SHP77 (cell line): ENCODE results near the gene CREG1.
A peak's percentile ranks its signal among the peaks of the same experiment; 100 is the strongest.

Experiments used
- DNase-seq, 2 experiments: peaks; one replicate each; lab custom pipeline; 2025; lab: John Stamatoyannopoulos, UW

The CREG1 gene

GRCh38 chr1:167532964-167533824, 20.4 kb downstream of the CREG1 start:
- no peak for DNase-seq

DNA sequence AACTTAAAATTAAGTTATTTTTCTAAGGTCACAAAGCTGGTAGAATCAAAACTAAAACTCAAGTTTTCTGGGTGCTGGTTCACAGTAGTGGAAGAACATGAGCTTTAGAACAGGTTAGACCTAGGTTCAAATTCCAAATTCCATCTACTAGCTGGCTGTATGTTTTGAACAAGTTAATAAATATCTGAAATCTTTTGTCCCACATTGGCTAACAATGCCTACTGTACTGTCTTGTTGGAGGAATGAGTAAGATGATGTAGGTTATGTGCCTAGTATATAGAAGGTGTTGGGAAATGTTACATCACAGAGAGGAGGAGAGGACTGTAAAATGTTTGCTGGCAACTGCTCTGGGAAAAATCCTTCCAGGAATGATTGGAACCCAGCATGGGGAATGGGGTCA, 21.2 kb downstream of the CREG1 start:
- no peak for DNase-seq

GRCh38 chr1:167529829-167530474, 23.6 kb downstream of the CREG1 start:
- peak; percentile 28 to 58 for DNase-seq

DNA sequence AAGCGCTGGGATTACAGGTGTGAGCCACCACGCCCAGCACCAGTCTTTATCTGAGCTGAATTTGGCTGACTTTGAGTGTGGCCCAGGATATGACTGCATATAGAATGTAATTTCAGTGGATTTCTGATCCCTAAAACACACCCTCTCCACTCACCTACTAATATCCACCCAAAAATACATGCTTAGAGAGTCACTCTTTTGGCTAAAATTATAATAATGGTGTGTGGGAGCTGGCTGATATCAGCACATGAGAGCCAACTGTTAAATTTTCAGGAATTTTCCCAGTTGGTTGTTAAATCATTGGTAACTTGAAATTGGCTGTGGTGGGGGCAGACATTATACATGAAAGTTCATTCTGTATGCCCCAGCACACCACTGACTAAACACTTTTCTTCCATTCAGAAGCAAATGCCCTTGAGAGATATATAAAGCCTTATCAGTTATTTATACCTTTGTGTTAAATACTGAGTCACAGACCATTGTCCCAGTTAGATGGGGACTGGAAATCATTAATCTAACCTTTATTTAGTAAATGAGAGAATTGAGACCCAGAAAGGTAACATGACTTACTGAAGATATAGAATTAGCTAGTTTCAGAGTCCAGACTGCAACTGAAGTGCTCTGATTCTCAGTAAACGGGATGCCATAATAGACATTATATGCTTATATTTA, 25.4 kb downstream of the CREG1 start:
- no peak for DNase-seq

DNA sequence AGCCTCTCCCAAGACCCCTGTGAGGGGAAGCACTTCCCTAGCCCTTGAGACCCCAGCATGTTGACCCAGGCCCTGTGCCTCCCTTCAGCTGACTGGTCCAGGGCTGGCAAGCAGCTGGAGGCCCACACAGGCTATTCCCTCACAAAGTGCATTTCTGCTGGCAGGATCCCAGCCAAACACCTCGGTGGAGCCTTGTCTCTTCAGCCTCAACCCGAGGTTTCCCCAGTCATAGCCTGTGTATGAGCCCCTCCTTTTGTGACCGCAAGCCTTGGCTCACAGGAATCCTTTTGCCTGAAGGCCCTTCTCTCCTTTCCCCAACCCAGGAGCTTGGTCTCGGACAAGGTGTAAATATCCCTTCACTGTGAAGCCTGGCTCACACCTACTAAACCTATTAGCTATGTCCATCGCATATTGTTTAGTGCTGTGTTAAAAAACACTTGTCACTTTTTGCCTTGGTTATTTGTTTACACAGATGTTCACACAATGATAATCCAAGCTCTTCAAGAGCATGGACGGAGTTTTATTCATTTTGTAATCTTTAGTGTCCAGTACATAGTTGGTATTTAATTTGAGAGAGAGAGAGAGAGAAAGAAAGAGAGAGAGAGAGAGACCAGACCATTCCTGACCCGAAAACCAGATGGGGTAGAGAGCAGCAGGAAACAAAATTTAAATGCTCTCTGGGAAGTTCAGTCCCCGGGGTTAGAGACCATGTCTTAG, 26.7 kb downstream of the CREG1 start:
- peak; percentile 42 to 75 for DNase-seq

- peak; percentile 90 to 92 for DNase-seq
These were observed 28.9 kb downstream of the CREG1 start for GRCh38 chr1:167524651-167525050.

DNA sequence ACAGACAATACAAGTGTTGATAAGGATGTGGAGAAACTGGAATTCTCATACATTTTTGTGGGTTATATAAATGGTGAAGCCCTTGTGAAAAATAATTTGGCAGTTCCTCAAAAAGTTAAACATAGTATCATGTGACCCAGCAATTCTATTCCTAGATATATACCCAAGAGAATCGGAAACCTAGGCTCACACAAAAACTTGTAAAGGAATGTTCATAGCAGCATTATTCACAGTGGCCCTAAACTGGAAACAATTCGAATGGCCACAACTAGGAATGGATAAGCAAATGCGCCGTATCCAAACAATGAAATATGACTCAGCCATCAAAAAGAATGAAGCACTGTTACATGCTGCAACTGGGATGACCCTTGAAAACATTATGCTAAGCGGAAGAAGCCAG, 31.3 kb downstream of the CREG1 start:
- no peak for DNase-seq

DNA sequence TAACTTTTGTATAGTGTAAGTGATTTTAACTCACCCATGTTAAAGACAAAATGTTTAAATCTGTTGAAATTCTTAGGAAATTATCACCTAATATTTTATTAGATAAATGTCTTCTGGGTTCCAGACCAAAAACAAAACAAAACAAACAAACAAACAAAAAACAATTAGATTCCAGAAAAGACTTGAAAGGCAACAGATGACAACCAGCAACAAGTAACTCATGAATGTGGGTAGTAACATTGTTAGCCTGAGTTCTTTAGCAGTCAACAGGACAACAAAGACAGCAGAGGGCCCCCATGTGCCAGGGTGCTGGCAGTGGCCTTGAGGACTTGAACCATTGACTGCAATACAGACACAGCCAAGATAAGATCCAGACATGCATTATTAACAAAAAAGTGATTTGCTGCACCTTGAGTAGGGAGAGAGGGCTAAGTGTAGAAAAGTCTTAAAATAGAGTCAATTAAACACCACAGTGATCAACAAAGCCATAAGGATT, 32.8 kb downstream of the CREG1 start:
- DNase-seq = no peak

GRCh38 chr1:167518331-167518700, 35.2 kb downstream of the CREG1 start, which contains the start of gene CD247:
CD247 (minus strand) TSS chr1:167518529; CDS start chr1:167518465, 64 bp downstream.
- no peak for DNase-seq

DNA sequence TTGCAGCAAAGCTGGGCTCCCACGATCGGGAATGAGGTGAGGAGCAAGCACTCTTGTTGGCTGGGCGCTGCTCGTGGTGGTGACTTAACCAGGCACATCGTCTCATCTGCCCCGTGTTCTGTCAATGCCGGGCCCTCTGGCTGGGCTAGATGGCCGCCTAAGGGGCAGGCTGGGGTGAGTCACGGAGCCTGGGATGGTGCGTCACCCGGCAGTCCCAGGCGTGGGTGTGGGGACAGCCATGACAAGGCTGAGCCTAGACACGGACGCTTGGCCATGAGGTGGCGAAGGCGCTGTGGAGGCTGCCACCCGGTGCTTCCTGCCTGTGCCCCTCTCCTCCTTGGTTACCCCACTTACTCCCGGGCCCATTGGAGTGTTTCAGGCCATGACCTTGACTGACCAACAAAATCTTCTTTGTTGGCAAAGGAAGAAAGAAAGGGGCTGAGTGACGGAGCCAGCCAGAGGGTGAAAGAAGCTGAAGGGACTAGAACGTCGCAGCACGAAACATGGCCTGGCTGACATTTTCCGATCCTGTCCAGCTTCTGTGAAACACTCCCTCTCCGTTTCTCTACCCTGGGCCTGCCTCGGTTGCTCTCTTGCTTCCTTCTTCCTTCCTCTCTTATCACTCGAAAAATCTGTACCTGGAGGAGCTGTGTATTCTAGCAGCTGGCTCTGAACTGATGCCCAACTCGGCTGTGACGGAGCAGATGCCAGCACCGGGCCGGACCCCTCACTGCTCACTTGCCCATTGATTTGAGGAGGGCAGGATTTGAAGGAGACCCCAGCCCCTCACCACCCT, 35.8 kb downstream of the CREG1 start:
- DNase-seq = no peak

DNA sequence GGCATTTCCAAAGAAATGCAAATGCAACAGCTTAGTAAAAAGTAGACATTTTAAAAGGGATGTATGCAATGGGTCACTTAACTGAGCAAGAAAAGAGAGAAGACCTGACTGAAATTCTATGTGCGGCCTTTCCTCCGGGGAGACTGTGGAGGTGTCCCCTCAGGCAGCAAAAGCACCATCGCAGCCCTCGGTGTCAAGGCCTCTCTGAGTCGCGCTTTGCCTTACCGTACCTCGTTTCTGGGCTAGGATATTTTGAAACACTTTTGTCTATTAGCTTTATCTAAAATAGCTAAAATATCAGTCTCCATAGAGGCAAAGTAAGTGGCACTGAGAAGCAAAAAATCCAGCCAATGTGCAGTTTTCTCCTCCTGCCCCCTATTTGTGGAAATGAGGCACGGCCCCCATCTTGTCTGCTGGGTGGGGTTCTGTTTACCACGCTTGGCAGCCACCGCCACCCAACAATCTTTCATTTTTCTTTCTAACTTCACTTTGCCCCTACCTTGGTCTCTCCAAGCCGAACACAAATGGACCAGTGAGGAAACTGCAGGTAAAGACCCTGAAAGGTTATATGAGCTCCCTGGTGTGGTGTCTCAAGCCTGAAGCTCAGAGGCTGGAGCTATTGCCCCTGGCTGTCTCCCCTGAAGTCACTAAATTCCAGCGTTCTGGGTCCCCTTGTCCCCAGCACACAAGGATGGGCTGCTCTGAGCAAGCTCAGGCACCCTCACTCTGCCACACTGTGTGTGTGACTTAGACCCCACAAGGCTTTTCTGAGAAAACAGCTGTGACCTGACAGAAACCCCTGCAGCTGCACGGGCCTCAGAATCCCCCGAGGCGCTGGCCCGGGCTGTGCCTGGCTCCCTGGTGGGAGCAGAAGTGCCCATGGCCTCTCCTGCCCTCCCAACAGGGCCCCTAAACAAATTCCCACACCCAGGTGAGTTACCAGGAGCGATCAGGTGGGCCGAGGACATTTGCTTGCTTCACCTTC, 36.9 kb downstream of the CREG1 start:
- no peak for DNase-seq

GRCh38 chr1:167515893-167516321, 37.7 kb downstream of the CREG1 start:
- DNase-seq = no peak

DNA sequence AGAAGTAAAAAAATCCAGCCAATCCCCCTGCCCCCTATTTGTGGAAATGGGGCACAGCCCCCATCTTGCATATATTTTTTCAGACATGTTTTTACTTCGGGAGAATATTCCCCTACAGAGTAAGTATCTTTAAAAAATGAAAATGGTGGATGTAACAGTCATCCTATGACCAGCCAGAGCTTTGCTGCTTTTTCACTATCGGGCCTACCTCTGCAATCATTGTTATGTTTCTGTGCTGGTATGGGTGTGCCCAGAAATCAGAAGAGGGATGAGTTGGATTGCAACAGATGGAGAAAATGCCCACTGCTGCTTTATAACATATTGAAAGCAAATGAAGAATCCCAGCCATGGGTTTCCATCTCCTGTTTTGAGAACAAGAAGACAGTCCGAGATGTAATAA, 38.1 kb downstream of the CREG1 start:
- DNase-seq = no peak

DNA sequence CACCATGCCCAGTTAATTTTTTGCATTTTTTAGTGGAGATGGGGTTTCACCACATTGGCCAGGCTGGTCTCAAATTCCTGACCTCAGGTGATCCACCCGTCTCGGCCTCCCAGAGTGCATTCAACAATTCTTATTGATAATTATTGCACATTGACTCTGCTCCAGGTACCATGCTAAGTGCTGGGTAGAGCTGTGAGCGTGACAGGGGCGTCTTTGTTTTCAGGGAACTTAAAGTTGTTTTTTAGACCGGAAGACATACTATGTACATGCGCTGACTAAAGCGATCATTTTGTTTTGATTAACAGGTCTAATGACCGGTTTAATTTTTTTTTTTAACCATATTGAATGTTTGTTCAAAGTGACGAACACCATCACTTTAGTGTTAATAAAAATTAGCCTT, 39.3 kb downstream of the CREG1 start:
- no peak for DNase-seq

GRCh38 chr1:167512046-167512654, 41.4 kb downstream of the CREG1 start:
- no peak for DNase-seq

DNA sequence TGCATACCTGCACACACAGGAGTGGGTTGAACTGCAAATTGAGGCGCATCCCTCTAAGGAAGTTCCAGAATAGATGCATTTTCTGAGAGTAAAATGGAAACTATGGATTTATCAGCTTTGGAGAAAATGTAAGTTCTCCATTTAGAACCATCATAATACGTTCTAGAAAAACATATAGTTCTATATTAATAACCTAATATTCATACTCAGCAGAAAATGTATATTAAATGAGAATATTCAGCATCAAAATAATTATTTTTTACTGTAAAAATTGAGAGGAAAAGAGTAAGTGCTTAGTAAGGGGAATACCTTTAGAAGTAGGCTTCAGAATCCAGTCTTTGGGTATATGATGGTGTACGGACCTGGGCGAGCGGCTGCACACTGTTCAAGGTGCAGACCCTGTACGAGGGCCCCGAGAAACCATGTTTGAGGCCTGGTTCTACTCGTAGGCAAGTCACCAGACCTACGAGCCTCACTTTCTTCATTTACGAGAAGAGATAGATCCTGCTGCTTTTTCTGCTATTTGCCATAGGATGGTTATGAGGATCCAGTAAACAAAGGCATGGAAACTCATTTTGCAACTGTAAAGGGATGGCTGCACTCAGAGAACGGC, 42.1 kb downstream of the CREG1 start:
- no peak for DNase-seq

GRCh38 chr1:167510881-167511280, 42.7 kb downstream of the CREG1 start:
- DNase-seq = no peak

DNA sequence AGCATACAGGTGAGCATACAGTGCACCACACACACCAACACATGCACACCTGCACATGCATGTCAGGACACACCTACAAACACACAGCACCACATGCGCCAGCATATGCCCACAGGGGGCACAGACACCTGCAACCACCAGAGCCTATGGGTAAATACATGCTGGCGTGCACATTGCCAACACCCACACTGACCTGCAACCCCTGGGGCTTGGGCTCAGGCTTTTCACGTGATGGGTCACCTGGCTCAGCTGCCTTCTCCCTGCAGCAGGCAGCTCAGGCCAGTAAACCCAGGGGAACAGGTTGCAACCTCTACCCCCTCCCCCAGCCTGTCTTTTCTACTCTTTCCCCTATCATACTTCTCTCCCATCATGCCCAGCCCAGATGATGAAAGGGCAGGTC, 43.3 kb downstream of the CREG1 start:
- no peak for DNase-seq

GRCh38 chr1:167509587-167509986, 44.0 kb downstream of the CREG1 start:
- DNase-seq = no peak
